GM19468 (cell line): ENCODE measurements around the gene NRXN3.
"Not testable (repeated sequence)": the region's sequence is repeated elsewhere in the genome, so short reads cannot be mapped to it uniquely, and the experiment has no call there.

Experiments
- ATAC-seq: cut with Tn5 transposase; IDR thresholded peaks from one replicate; pipeline ENCODE4 v1.9.1; 2021; ENCODE audit warnings: mild to moderate bottlenecking, moderate library complexity, moderate number of reproducible peaks; ENCODE audit not compliant: unreplicated experiment; ENCODE audit errors: extremely low read depth

The NRXN3 gene

DNA sequence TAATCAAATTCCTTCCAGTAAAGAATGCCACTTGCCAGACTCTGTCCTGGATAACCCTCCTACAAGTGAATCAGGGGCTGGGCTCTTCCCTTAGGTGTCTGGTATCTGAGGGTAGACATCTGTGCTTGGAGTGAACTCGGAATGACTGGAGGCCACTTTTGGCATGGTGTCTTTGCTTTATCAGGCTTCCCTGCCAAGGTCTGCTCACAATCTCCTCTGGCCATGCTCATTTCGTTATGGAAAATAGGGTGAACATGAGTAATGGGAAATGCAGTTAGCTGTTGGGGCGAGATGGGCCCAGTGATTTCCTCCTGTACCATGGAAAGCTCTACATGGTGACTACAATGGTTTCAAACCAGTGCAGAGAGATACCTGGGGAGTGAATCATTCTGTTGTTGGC lies 212.9 kb downstream of the NRXN3 start:
- no peak for ATAC-seq

DNA sequence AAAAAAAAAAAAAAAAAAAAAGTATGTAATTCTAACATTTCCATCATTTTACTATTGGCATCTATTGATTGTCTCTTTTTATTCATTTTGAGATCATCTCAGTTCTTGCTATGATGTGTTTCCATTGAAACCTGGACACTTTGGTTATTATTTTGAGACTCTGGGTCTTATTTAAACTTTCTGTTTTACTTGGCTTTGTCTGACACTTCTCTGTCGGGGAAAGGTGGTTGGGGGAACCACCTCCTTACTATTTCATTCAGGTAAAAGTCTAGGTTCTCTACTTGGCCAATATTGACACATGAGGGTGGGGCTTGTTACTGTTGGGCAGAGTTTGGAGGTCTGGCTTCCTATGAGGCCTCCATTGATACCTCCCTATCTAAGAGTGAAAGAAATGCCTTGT lies 228.0 kb downstream of the NRXN3 start:
- no peak for ATAC-seq

DNA sequence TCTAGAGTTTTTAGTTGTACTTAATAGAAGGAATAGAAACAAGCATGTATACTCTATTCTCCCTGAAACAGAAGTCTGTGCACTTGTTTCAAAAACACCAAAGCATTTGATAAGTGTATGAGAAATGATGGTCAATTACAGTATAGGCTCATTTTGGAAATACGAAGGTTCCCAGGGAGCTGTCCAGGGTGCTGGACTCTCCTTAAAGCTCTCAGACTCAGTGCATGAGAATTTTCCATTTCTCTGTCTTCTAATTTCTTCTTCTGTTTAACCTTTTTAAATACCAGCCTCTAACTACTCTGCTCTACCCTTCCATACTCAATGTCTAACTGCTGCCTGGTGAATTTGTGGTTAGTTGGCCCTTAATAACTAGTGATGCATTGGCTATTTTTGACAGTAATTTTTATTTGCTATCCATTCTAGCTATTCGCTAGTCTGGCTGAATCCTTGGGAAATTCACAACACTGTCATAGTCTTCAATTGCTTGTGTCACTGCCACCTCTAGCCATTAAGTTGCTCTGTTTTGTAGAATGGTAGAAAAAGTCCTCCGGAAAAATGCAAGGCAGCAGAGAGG lies 229.2 kb downstream of the NRXN3 start:
- ATAC-seq = no peak

DNA sequence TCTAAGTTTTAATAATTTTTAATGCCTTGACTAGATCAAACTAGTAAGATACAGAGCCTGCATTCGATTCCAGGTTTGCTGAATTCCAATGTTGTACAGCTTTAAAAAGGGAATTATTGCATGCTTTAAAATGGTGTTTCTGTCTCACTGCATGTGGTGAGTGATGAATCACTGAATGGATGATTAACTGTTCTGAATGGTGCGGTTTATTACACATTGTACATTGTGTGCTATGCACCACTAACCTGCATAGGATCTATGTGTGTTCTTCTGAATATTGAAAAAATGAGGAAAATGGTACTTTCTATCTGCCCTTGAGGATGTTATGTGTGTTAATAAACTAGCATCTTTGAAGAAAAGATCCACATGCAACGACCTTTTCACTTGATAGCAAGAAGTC lies 231.7 kb downstream of the NRXN3 start:
- no peak for ATAC-seq

DNA sequence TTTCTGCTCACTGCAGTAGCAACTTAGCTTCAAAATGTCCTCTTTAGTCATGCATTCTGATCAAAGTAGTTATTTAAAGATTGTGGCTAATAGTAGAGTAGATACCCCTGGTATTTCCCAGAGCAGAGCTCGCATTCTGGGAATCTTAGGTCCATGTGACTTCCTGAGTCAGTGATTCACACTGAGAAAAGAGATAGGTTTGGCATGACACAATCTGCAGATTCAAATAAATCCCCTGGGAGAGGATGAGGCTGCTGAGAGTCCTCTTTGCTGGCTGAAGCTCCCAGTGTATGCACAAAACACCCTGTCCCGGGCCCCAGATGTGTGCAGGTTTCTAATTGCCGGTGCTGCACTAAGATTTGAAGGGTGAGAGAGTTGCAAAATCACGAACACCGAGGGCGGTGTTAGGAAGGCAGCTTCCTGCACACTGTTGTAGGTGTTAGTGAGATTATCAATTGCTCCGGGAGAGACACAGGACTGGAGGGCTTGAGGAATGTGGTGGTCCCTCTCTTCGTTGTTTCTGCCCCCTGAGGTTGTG lies 233.2 kb downstream of the NRXN3 start:
- peak; percentile 67 for ATAC-seq

DNA sequence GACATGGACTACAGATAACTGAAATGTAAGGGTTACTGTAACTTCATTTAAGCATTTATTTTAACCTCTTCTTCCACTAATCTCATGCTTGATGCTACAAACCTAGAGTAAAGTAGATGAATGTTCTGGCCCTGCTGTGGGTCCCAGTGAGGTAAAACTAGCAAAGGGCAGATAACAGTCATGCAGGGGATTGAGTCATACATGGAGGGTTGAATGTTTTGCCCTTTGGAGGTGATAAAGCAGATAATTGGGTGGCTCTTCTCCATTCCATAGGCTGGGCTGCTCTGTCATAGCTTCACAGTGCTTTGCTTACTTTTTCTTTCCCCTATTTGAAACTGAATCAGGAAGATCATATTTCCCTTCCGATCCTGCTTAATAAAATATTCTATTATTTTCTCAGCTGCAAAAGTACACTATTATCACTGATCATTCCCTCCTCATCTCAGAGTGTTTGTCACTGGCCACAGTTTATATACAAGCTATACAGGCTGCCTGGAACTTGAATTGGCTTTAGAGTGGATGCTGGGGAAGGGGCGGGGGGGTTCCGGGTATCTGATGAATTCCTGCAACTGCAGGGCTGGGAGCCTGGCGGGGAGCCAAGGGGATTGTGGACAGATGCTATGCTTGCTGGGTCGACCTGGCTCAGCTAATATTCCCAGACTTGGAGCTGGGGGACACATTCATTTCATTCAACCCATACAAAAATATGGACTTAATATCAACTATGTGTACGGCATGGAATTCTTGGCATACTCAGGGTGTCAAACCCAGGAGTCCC lies 235.1 kb downstream of the NRXN3 start:
- ATAC-seq = no peak

DNA sequence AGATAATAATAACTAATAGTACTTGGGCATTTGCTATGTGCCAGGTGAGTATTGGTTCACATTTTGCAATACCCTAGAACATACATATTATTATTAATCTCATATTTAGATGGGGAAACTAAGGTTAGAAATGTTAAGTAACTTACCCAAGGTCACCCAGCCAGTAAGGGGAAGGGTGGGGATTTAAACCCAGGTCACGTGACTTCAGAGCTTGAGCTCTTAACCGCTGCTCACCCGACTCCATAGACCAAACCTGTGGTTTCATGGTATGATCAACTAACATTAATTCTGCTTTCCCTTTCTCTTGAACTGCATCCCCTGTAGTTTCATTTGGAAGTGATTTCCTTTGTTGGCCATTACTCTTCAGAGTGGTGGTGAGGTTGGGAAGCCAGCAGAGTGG lies 242.3 kb downstream of the NRXN3 start:
- ATAC-seq = no peak

DNA sequence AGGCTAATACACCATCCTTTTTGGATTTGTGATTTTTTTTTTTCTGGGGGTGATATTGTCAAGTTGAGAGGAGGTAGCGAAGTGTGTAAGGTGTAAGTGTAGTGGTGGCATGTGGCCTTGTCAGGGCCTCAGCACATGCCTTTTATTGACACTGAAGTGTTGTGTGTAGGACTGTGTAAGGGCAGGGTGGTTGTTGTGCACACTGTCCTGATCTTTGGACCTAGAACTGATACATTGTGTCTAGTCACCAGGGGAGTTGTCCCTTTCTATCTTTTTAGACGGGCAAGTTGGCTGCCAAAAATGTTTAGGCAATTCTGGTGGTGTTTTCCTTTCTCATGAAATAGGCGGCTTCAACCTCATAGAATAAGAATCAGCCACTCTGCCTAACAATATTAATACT lies 244.0 kb downstream of the NRXN3 start:
- no peak for ATAC-seq

DNA sequence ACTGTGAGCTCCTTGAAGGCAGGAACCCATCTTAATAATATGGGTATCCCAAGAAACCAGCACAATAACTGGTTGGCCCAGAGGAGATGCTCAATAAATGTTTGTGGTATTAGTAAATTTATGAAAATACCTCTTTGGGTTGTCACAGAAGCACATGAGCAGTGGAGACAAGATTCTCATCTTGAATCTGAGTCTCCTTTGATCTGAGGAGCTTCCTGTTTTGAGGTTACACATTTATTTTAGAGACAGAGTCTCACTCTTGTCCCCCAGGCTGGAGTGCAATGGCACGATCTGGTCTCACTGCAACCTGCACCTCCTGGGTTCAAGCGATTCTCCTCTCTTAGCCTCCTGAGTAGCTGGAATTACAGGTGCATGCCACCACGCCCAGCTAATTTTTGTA lies 247.4 kb downstream of the NRXN3 start:
- no peak for ATAC-seq

DNA sequence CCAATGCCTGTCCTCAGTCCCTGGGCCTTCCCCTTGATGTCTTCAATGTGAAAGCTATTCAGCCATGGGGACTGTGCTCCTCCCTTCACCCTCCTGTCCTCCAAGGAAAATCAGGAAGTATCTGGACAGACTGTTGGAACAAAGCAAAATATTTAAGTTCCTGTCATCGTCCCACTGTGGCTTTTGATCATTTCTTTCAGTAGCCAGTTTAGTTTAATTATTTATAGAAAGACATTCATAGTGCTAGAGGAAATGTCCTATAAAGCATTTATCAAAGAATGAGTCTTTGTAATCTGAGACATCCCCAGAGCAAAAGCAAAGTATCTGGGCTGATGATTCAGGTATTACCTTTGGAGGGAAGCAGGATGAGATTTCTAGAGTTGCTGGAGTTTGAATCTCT lies 254.1 kb downstream of the NRXN3 start:
- ATAC-seq = no peak

DNA sequence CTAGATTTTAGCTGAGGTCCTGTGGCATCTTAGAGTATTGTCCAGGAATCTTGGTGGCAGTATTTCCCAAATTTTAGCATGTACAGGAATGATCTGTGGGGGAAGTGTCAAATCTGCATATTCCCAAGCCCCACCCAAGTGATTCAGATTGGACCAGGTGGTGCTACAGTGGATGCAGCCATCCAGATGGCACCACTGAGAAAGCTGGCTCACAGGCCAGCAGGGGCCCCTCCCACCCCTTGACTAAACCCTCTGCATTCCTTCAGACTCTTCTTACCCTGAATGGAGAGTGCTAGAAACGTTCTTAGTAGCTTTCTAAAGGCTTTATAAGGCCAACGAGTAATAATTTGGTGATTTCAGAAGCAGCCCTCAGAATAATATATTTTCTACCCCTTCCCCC lies 255.2 kb downstream of the NRXN3 start:
- ATAC-seq = no peak

DNA sequence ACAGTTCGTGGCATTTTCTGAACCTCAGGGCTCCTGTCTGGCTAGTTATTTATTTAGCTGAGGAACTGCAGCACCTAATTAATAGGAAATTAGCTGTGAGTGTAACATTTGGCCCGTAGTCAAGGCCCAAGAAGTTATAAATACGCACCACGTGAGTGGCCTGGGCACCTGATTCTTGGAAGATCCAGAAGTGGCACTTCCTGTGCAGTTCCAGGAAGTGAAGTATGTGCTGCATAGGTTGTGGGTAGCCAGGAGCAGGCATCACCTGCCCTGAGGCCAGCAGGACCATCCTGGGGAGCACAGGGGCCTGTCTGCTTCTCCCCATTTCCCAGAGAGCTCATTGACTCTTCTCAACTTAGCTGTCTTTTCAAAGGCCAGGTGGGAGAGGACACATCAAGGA lies 255.6 kb downstream of the NRXN3 start:
- no peak for ATAC-seq

DNA sequence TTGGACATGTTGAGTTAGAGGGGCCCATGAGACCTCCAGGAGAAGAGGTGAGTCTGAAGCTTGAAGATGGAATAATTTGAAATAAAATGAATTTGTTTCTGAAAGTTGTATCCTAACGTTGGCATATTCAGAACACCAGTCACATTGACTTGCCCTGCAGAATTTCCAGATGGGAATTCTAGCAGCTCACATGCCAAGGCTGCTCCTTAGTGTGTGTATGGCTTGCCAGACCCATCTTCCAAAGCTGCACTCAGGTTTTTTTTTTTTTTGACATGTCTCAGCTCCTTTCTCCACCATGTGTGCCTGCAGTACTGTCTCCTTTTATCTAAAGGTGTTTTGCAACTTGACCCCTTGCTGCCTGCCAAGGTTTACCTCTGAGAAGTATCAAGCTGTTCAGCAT lies 261.9 kb downstream of the NRXN3 start:
- no peak for ATAC-seq

DNA sequence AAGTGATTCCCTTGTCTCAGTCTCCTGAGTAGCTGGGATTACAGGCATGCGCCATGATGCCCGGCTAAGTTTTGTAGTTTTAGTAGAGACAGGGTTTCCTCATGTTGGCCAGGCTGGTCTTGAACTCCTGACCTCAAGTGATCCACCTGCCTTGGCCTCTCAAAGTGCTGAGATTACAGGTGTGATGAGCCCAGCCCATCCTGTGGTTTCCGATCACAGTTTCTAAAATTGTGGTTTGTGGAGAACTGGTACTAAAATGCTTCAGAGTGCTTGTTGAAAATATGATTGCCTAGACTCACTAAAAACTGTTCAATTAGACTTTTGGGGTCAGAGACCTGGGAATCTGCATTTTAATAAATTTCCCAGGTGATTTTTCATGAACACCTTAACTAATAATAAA lies 267.3 kb downstream of the NRXN3 start:
- ATAC-seq = not testable (repeated sequence)

DNA sequence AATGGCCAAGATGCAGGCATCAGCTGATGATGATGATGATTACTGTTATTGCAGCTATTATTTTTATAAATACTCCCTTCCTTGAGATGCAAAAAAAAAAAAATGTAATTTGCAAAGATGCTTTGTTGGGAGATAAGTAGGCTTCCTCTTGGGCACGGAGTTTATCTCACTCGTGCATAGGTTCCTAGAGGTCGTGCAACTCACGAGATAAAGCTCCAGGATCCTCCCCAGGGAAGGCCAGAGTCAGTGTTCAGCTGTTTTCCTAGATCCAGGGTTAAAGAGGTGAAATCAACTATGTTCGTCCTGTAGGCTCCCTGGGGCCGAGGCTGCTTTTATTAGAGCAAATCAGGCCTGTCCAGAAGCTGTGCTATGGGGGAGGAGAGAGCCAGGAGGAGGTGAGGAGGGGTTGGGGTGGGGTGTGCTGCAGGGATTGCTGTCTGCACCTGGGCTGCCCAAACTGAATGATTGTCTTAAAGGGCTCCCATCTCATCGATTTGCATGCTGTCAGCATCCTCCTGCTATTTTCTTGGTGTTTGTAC lies 270.3 kb downstream of the NRXN3 start:
- no peak for ATAC-seq

DNA sequence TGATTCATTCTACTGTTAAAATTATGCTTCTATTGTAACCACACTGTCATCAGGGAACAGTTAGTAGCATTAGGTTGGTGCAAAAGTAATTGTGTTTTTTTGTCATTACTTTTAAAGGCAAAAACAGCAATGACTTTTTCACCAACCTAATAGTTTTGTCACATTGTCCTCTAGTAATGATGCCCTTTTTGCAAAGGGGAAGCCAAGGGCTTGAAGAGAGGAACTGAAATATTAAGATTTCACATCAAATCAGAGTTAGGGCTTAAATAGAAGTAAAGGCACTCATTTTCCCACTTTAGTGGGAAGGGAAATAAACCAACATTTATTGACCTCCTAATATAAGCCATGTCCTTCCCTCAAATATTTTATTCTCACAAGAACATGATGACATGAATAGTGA lies 273.7 kb downstream of the NRXN3 start:
- no peak for ATAC-seq

DNA sequence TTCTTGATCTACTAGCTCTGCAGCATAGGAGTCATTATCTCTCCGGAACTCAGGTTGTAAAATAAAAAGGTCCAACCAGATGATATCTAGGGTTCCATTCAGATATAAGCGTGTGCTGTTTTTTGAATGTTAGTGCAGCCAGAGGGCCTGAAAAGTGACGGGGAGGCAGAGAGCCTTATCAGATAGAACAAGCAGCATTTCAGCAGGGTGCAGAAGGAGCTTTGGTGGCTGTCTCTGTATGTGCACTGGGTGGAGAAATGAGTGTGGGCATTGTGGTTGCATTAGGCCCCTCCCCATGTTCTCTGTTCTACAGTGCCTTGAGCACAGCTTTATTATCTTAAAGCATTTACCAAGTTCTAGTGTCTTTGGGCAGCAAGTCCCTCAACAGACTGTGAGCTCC lies 275.1 kb downstream of the NRXN3 start:
- ATAC-seq = no peak

DNA sequence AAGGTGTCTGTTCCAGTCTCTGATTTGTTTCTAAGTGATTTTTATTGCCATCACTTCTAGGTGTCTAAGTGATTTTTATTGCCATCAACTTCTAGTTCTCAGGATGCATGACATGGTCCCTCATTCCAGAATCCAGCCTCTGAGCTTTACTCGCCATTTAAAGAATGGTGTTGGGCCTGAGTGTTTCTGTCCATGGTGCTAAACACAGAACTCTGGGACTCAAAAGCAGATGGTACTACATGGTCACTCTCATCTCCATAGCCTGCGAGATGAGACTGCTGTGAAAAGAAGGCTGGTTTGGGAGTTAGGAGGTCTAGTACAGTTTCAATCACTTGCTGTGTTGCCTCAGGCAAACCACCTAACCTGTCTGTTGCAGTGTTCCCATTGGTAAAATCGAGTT lies 276.6 kb downstream of the NRXN3 start:
- ATAC-seq = no peak

DNA sequence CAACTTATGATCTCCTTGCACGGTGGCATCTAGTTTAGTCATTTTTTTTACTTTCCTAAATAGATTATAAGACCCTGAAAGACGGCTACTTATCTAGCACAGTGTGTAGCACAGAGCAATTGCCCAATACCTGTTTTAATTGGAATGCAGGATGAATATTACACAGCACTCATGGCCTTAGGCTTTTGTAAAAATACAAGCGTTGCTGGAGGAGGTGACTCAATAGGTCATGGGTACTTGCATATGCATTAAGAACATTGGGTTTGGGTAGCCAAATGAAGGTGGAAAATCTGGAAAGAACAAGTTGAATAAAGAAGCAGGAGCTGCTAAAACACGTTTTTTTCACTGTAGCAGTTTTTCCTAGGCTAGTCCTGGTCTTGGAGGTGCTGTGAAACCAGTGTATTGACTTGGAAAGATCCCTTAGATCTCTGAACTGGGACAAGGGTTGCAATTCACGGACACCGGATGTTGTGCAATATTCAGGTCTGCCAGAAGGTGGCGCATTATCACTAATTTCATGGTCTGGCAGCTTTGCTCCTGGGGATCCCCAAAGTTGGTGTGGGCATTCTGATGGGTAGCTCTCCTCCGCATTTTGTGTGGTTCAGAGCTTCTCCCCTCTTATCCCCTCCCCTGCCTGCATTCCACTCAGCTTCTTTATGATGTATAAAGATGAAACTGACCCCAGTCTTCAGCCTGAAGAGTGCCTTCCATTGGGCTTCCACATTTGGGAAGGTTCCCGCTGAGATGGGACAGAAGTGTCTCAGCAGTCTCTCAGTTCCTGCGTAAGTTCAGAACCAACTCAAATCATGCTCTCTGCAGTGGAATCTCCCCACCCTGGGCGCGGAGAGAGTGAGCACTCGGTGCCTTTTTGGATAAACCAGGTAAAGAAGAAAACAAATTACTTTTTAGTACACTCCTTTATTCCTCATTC lies 278.3 kb downstream of the NRXN3 start:
- no peak for ATAC-seq

DNA sequence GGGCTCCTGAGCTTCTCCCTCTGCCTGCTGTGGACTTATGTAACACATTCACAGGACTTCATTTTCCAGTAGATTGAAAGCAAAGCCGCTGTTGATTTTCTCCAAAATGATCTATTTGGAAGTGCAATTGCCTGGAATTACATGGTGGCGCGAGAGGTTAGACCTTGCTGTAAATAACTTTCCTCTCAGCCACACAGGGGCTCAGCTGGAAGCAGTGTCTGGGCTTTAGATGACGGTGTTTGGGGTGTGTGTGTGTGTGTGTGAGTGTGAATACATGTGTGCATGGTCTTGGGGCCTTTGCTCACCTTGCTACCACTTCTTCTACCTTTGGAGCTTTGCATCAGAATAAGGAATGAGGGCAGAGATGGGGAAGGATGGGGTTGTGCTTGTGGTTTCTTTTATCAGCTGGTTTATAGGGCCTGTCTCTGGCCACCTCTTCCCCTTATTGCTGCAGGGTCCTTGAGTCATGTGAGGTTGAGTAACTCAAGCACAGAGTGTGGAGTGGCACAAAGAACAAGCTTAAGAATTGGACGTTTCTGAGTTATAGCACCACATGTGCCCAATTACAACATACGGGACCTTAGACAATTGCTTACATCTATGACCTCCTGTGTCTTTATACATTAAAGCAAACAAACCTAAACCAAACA lies 280.6 kb downstream of the NRXN3 start:
- ATAC-seq = no peak
